ENCODE results near the gene FAHD2A. TPM values are rescaled to one million over a fixed set of nuclear protein-coding genes. Genes with fewer than 3 reads are reported as not detected.
"Not testable (repeated sequence)": the region's sequence is repeated elsewhere in the genome, so short reads cannot be mapped to it uniquely, and the experiment has no call there.

The FAHD2A gene
- total RNA-seq, 1 experiment from 2014 or later, result 23.0 TPM

- H3K36me3 ChIP-seq (ENCODE audit: low read depth); BruUV-seq (replicated peaks); H3K79me2 ChIP-seq (ENCODE audit: low read depth); H2AFZ ChIP-seq; CTCF ChIA-PET; H3K9me3 ChIP-seq (ENCODE audit: insufficient read depth, low read depth); H3K27ac ChIP-seq; H3K9me2 ChIP-seq (ENCODE audit: insufficient read depth); H3K4me3 ChIP-seq; intact Hi-C loops (cut with micrococcal nuclease; ENCODE audit: unreplicated experiment); H3F3A ChIP-seq (ENCODE audit: insufficient read depth, low read depth); POLR2A ChIA-PET (ENCODE audit: unreplicated experiment); H4K20me1 ChIP-seq (ENCODE audit: insufficient read depth); H3K27me3 ChIP-seq (ENCODE audit: insufficient read depth, low read depth); H3K4me1 ChIP-seq (replicated peaks; ENCODE audit: insufficient read depth): not testable (repeated sequence)
- peak in 1 of 2 experiments; percentile 12 for DNase-seq
- peak overlapping the region; percentile 15; the same call in 1 of the 2 replicates for H3K4me2 ChIP-seq
These were observed 31.5 kb downstream of the FAHD2A start for GRCh38 chr2:95433973-95434372.

- H3K79me2 ChIP-seq (ENCODE audit: low read depth); H3K4me1 ChIP-seq (replicated peaks; ENCODE audit: insufficient read depth); H3F3A ChIP-seq (ENCODE audit: insufficient read depth, low read depth); H3K36me3 ChIP-seq (ENCODE audit: low read depth); H3K9me3 ChIP-seq (ENCODE audit: insufficient read depth, low read depth); H3K4me3 ChIP-seq; BruUV-seq (replicated peaks); H3K4me2 ChIP-seq; CTCF ChIA-PET; H3K27me3 ChIP-seq (ENCODE audit: insufficient read depth, low read depth); H3K9me2 ChIP-seq (ENCODE audit: insufficient read depth); H2AFZ ChIP-seq; POLR2A ChIA-PET (ENCODE audit: unreplicated experiment); H4K20me1 ChIP-seq (ENCODE audit: insufficient read depth); intact Hi-C loops (cut with micrococcal nuclease; ENCODE audit: unreplicated experiment): not testable (repeated sequence)
- DNase-seq, result peak; percentile 85 to 96
- peak overlapping the region; percentile 43; the same call in 1 of the 2 replicates for H3K27ac ChIP-seq
These were observed 32.1 kb downstream of the FAHD2A start for GRCh38 chr2:95434507-95435076.

GRCh38 chr2:95435162-95435871, 32.8 kb downstream of the FAHD2A start:
- intact Hi-C loops (cut with micrococcal nuclease; ENCODE audit: unreplicated experiment); H4K20me1 ChIP-seq (ENCODE audit: insufficient read depth); POLR2A ChIA-PET (ENCODE audit: unreplicated experiment); H3K4me2 ChIP-seq; CTCF ChIA-PET; H3K79me2 ChIP-seq (ENCODE audit: low read depth); H3K36me3 ChIP-seq (ENCODE audit: low read depth); H2AFZ ChIP-seq; H3K27me3 ChIP-seq (ENCODE audit: insufficient read depth, low read depth); H3K9me3 ChIP-seq (ENCODE audit: insufficient read depth, low read depth); H3K4me1 ChIP-seq (replicated peaks; ENCODE audit: insufficient read depth); H3K9me2 ChIP-seq (ENCODE audit: insufficient read depth); H3K4me3 ChIP-seq; H3F3A ChIP-seq (ENCODE audit: insufficient read depth, low read depth); H3K27ac ChIP-seq; DNase-seq: not testable (repeated sequence)
- TSS peak; percentile 72 for BruUV-seq (replicated peaks)

GRCh38 chr2:95435872-95436209, 33.3 kb downstream of the FAHD2A start:
- CTCF ChIA-PET; H4K20me1 ChIP-seq (ENCODE audit: insufficient read depth); H3K27ac ChIP-seq; H3K4me2 ChIP-seq; H3K9me3 ChIP-seq (ENCODE audit: insufficient read depth, low read depth); POLR2A ChIA-PET (ENCODE audit: unreplicated experiment); H3K9me2 ChIP-seq (ENCODE audit: insufficient read depth); H3K79me2 ChIP-seq (ENCODE audit: low read depth); H3F3A ChIP-seq (ENCODE audit: insufficient read depth, low read depth); H3K27me3 ChIP-seq (ENCODE audit: insufficient read depth, low read depth); BruUV-seq (replicated peaks); H3K36me3 ChIP-seq (ENCODE audit: low read depth); H3K4me1 ChIP-seq (replicated peaks; ENCODE audit: insufficient read depth); DNase-seq; intact Hi-C loops (cut with micrococcal nuclease; ENCODE audit: unreplicated experiment); H3K4me3 ChIP-seq; H2AFZ ChIP-seq: not testable (repeated sequence)

- DNase-seq; H3K9me2 ChIP-seq (ENCODE audit: insufficient read depth); H3K4me2 ChIP-seq; POLR2A ChIA-PET (ENCODE audit: unreplicated experiment); H3K9me3 ChIP-seq (ENCODE audit: insufficient read depth, low read depth); intact Hi-C loops (cut with micrococcal nuclease; ENCODE audit: unreplicated experiment); H3K79me2 ChIP-seq (ENCODE audit: low read depth); H3F3A ChIP-seq (ENCODE audit: insufficient read depth, low read depth); BruUV-seq (replicated peaks); H3K36me3 ChIP-seq (ENCODE audit: low read depth); H3K27me3 ChIP-seq (ENCODE audit: insufficient read depth, low read depth); H2AFZ ChIP-seq; H4K20me1 ChIP-seq (ENCODE audit: insufficient read depth); H3K27ac ChIP-seq; CTCF ChIA-PET; H3K4me3 ChIP-seq; H3K4me1 ChIP-seq (replicated peaks; ENCODE audit: insufficient read depth): not testable (repeated sequence)
These were observed 40.1 kb downstream of the FAHD2A start for GRCh38 chr2:95442474-95443099.

GRCh38 chr2:95445317-95445716, 42.8 kb downstream of the FAHD2A start:
- H3K9me2 ChIP-seq (ENCODE audit: insufficient read depth); H3K9me3 ChIP-seq (ENCODE audit: insufficient read depth, low read depth); H3K4me3 ChIP-seq; POLR2A ChIA-PET (ENCODE audit: unreplicated experiment); H3K27me3 ChIP-seq (ENCODE audit: insufficient read depth, low read depth); DNase-seq; H3K4me2 ChIP-seq; H4K20me1 ChIP-seq (ENCODE audit: insufficient read depth); intact Hi-C loops (cut with micrococcal nuclease; ENCODE audit: unreplicated experiment); BruUV-seq (replicated peaks); H3K36me3 ChIP-seq (ENCODE audit: low read depth); H3K27ac ChIP-seq; H3F3A ChIP-seq (ENCODE audit: insufficient read depth, low read depth); H3K4me1 ChIP-seq (replicated peaks; ENCODE audit: insufficient read depth); CTCF ChIA-PET; H3K79me2 ChIP-seq (ENCODE audit: low read depth); H2AFZ ChIP-seq: not testable (repeated sequence)

GRCh38 chr2:95463292-95463691, 60.8 kb downstream of the FAHD2A start:
- CTCF ChIA-PET; H3K36me3 ChIP-seq (ENCODE audit: low read depth); H3K4me1 ChIP-seq (replicated peaks; ENCODE audit: insufficient read depth); H3K79me2 ChIP-seq (ENCODE audit: low read depth); H3K27me3 ChIP-seq (ENCODE audit: insufficient read depth, low read depth); H3K9me2 ChIP-seq (ENCODE audit: insufficient read depth); H3K27ac ChIP-seq; DNase-seq; H4K20me1 ChIP-seq (ENCODE audit: insufficient read depth); BruUV-seq (replicated peaks); POLR2A ChIA-PET (ENCODE audit: unreplicated experiment); H3F3A ChIP-seq (ENCODE audit: insufficient read depth, low read depth); H3K4me2 ChIP-seq; H3K4me3 ChIP-seq; intact Hi-C loops (cut with micrococcal nuclease; ENCODE audit: unreplicated experiment); H3K9me3 ChIP-seq (ENCODE audit: insufficient read depth, low read depth); H2AFZ ChIP-seq: not testable (repeated sequence)

Data from PC-9 (cell line).